Measurements from ENCODE around the gene QTRT2.

QTRT2 gene

GRCh38 chr3:114114719-114115118 lies 58.2 kb downstream of the QTRT2 start:
- Histone ChIP-seq H3F3A (ENCODE audit: low read depth) (no peaks in the 10 kb centered on the region), H3K79me2 (ENCODE audit: insufficient read depth, low read length) (no peaks in the 10 kb centered on the region), H3K36me3 (ENCODE audit: insufficient read depth, low read length) (no peaks in the 10 kb centered on the region), H3K9ac (ENCODE audit: low read depth, low read length, poor library complexity, severe bottlenecking) (no peak overlapping the region), H3K27me3 (ENCODE audit: insufficient read depth, low read length, poor library complexity, severe bottlenecking) (no peaks in the 10 kb centered on the region), H3K4me1 (ENCODE audit: insufficient read depth, low read length, poor library complexity, severe bottlenecking) (no peaks in the 10 kb centered on the region), H3K4me3 (ENCODE audit: low read length, poor library complexity, severe bottlenecking) (no peak overlapping the region), H3K9me2 (replicated peaks; ENCODE audit: low read depth, low read length) (no peaks in the 10 kb centered on the region), H2AFZ (ENCODE audit: low read length) (no peak overlapping the region), H3K9me3 (ENCODE audit: insufficient read depth, low read depth, low read length) (no peaks in the 10 kb centered on the region), H3K4me2 (ENCODE audit: low read depth, low read length, poor library complexity, severe bottlenecking) (no peak overlapping the region), H4K20me1 (ENCODE audit: insufficient read depth, low read length, poor library complexity, severe bottlenecking) (no peaks in the 10 kb centered on the region)
- no peak for TF ChIP-seq CTCF (conservative IDR thresholded peaks at IDR 0.05; ENCODE audit: low read length)
- TF ChIP-seq EZH2phosphoT487 (IDR thresholded peaks at IDR 0.05; ENCODE audit: borderline replicate concordance): no peak

- H3K4me1 ChIP-seq (ENCODE audit: insufficient read depth, low read length, poor library complexity, severe bottlenecking): no peaks in the 10 kb centered on the region
- no peaks in the 10 kb centered on the region for H3K9me2 ChIP-seq (replicated peaks; ENCODE audit: low read depth, low read length)
- H4K20me1 ChIP-seq (ENCODE audit: insufficient read depth, low read length, poor library complexity, severe bottlenecking): no peaks in the 10 kb centered on the region
- no peaks in the 10 kb centered on the region for H3K79me2 ChIP-seq (ENCODE audit: insufficient read depth, low read length)
- H3K9ac ChIP-seq (ENCODE audit: low read depth, low read length, poor library complexity, severe bottlenecking): no peak overlapping the region
- no peaks in the 10 kb centered on the region for H3F3A ChIP-seq (ENCODE audit: low read depth)
- no peaks in the 10 kb centered on the region for H3K27me3 ChIP-seq (ENCODE audit: insufficient read depth, low read length, poor library complexity, severe bottlenecking)
- no peak for TF ChIP-seq EZH2phosphoT487 (IDR thresholded peaks at IDR 0.05; ENCODE audit: borderline replicate concordance)
- no peaks in the 10 kb centered on the region for H3K36me3 ChIP-seq (ENCODE audit: insufficient read depth, low read length)
- H3K9me3 ChIP-seq (ENCODE audit: insufficient read depth, low read depth, low read length): no peaks in the 10 kb centered on the region
- no peak overlapping the region for H3K4me2 ChIP-seq (ENCODE audit: low read depth, low read length, poor library complexity, severe bottlenecking)
- H2AFZ ChIP-seq (ENCODE audit: low read length): no peak overlapping the region
- H3K4me3 ChIP-seq (ENCODE audit: low read length, poor library complexity, severe bottlenecking): no peak overlapping the region
Measured at GRCh38 chr3:114115143-114115542, 58.6 kb downstream of the QTRT2 start.

DNA sequence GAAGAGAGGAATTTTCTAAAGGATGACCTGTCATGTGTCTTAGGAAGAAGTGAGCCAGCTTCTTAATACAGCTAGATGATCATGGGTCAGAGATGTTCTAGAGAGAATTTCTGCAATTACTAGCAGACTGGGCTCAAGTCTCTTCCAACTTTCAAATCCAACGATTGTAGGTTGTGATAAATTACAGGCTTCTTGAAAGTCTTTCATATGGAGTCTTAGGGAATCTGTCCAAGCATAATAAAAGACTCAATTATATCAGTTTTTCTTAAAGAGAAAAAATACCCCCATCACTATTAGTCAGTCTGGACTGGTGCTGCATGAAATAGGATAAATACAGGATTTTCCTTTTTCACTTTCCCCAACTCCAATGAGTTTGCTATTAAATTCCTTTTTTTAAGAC lies 63.2 kb downstream of the QTRT2 start:
- Histone ChIP-seq H4K20me1 (ENCODE audit: insufficient read depth, low read length, poor library complexity, severe bottlenecking) (no peaks in the 10 kb centered on the region), H3K27me3 (ENCODE audit: insufficient read depth, low read length, poor library complexity, severe bottlenecking) (no peaks in the 10 kb centered on the region), H3K9me2 (replicated peaks; ENCODE audit: low read depth, low read length) (no peaks in the 10 kb centered on the region), H3K4me2 (ENCODE audit: low read depth, low read length, poor library complexity, severe bottlenecking) (no peak overlapping the region), H3K9me3 (ENCODE audit: insufficient read depth, low read depth, low read length) (no peaks in the 10 kb centered on the region), H3K4me1 (ENCODE audit: insufficient read depth, low read length, poor library complexity, severe bottlenecking) (no peaks in the 10 kb centered on the region), H3K79me2 (ENCODE audit: insufficient read depth, low read length) (no peaks in the 10 kb centered on the region), H3K9ac (ENCODE audit: low read depth, low read length, poor library complexity, severe bottlenecking) (no peak overlapping the region), H3F3A (ENCODE audit: low read depth) (no peaks in the 10 kb centered on the region), H3K36me3 (ENCODE audit: insufficient read depth, low read length) (no peaks in the 10 kb centered on the region), H2AFZ (ENCODE audit: low read length) (no peak overlapping the region), H3K4me3 (ENCODE audit: low read length, poor library complexity, severe bottlenecking) (no peak overlapping the region)
- TF ChIP-seq CTCF (conservative IDR thresholded peaks at IDR 0.05; ENCODE audit: low read length): no peak
- no peak for TF ChIP-seq EZH2phosphoT487 (IDR thresholded peaks at IDR 0.05; ENCODE audit: borderline replicate concordance)

DNA sequence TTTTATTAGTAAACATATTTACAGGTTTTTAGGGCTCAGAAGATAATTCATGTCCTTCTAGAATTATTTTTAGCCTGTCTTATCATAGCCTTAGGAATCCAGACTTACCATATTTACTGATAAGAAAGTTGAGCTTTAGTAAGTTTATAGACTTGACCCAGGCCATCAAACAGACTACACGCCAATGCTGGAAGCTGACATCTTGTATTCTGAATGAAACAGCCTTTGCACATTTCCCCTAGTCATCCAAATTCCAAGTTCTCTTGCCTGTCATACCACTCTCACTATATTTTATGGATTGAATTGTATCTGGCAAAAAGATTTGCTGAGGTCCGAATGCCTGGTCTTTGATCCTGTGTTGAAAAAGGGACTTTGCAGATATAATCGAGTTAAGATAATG lies 63.7 kb downstream of the QTRT2 start:
- Histone ChIP-seq H3K4me2 (ENCODE audit: low read depth, low read length, poor library complexity, severe bottlenecking) (no peak overlapping the region), H3K9me3 (ENCODE audit: insufficient read depth, low read depth, low read length) (no peaks in the 10 kb centered on the region), H3K79me2 (ENCODE audit: insufficient read depth, low read length) (no peaks in the 10 kb centered on the region), H2AFZ (ENCODE audit: low read length) (no peak overlapping the region), H3F3A (ENCODE audit: low read depth) (no peaks in the 10 kb centered on the region), H3K36me3 (ENCODE audit: insufficient read depth, low read length) (no peaks in the 10 kb centered on the region), H3K4me3 (ENCODE audit: low read length, poor library complexity, severe bottlenecking) (no peak overlapping the region), H3K27me3 (ENCODE audit: insufficient read depth, low read length, poor library complexity, severe bottlenecking) (no peaks in the 10 kb centered on the region), H3K4me1 (ENCODE audit: insufficient read depth, low read length, poor library complexity, severe bottlenecking) (no peaks in the 10 kb centered on the region), H3K9me2 (replicated peaks; ENCODE audit: low read depth, low read length) (no peaks in the 10 kb centered on the region), H3K9ac (ENCODE audit: low read depth, low read length, poor library complexity, severe bottlenecking) (no peak overlapping the region), H4K20me1 (ENCODE audit: insufficient read depth, low read length, poor library complexity, severe bottlenecking) (no peaks in the 10 kb centered on the region)
- TF ChIP-seq CTCF (conservative IDR thresholded peaks at IDR 0.05; ENCODE audit: low read length): no peak
- TF ChIP-seq EZH2phosphoT487 (IDR thresholded peaks at IDR 0.05; ENCODE audit: borderline replicate concordance): no peak
